ENCODE measurements around the gene PLEKHH1.

The PLEKHH1 gene

GRCh38 chr14:67630186-67630585, 97.1 kb downstream of the PLEKHH1 start:
- no peak for DNase-seq (ENCODE audit: low read depth)

DNA sequence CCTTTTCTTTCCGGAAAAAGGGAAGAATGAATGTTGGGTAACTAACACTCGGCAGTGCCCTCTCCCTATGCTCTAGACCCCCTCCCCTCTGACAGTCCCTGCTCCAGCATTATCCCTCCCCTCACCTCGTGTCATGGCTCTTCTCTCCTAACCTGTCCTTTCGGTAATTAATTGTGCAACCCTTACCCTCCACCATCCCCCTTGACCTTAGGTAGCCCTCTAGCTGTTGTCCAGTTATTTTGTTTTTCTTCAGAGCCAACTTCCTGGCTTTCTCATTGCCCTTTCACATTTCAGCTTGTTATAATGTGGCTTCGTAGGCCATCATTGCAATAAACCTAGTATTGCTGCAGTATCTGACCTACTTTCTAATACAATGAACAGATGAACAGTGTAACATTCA, 97.8 kb downstream of the PLEKHH1 start:
- DNase-seq (ENCODE audit: low read depth) = no peak

- no peak for DNase-seq (ENCODE audit: low read depth)
These were observed 100.5 kb downstream of the PLEKHH1 start for GRCh38 chr14:67633451-67634147.

DNA sequence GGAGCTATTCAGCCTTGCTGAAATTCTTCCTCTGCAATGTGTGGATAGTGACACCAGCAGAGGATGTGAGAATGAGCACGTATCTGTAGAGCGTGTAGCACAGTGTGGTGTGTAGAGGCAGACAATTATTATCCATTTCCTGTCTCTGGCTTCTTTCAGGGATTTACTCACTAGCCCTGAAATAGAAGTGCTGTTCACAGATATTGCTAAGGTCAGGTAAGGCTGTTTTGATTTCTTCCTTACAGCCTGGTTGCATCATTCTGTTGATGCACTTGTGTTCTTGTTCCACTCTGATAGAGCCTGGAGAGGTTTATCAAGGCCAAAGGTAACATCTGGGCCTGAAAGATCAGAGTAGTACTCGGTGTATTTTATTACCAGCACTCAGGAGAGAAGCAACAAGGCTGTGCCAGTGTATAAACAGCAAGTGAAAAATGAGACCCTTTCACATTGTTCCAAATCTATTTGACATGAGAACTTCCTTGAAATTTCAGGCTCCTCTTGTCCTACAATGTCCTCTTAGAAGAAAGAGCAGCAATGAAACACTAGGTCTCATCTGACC, 103.3 kb downstream of the PLEKHH1 start:
- no peak for DNase-seq (ENCODE audit: low read depth)

- no peak for DNase-seq (ENCODE audit: low read depth)
These were observed 105.6 kb downstream of the PLEKHH1 start for GRCh38 chr14:67638642-67639041.

All from HS-5 (cell line).